ENCODE measurements around the gene PCDHB16.
A peak's percentile ranks its signal among the peaks of the same experiment; 100 is the strongest.

- peak in 1 of 3 donors; percentile 28 for TF ChIP-seq CTCF (IDR thresholded peaks at IDR 0.05)
- TF ChIP-seq POLR2A (IDR thresholded peaks at IDR 0.05): no peak
- TF ChIP-seq EP300 (IDR thresholded peaks at IDR 0.05): no peak
Observed at GRCh38 chr5:141135030-141135717, 47.0 kb upstream of the PCDHB16 start, which contains the start of gene PCDHB5.
